Mesendoderm (in vitro differentiated cells): ENCODE measurements around the gene ARSI.

Source experiments
- DNase-seq: peaks from one replicate; pipeline ENCODE4 v3.0.0; 2013
- H2AK5ac ChIP-seq: 2 replicates; pipeline ENCODE4 v1.6.1; 2013; ENCODE audit warnings: low read length, inconsistent platforms
- H2BK120ac ChIP-seq: 2 replicates; pipeline ENCODE4 v1.6.1; 2013; ENCODE audit warnings: low read depth, mild to moderate bottlenecking, low read length, moderate library complexity, mixed read lengths
- H2BK15ac ChIP-seq: replicated peaks from 2 replicates; pipeline ENCODE4 v1.6.1; 2013; ENCODE audit warnings: low read depth, mild to moderate bottlenecking, moderate library complexity
- H2BK5ac ChIP-seq: 2 replicates; pipeline ENCODE4 v1.6.1; 2013; ENCODE audit warnings: low read length, inconsistent platforms
- H3K18ac ChIP-seq: 2 replicates; pipeline ENCODE4 v1.6.1; 2013; ENCODE audit warnings: mild to moderate bottlenecking, low read length, mixed read lengths
- H3K23ac ChIP-seq: one replicate; pipeline ENCODE4 v1.6.1; 2013; ENCODE audit warnings: low read length
- H3K27ac ChIP-seq: 2 replicates; pipeline ENCODE4 v1.5.1; 2013; ENCODE audit warnings: low read depth, mild to moderate bottlenecking, inconsistent platforms, low read length, moderate library complexity
- H3K27me3 ChIP-seq: 2 replicates; pipeline ENCODE4 v1.6.1; 2013; ENCODE audit warnings: low read length, control low read depth, mild to moderate bottlenecking, inconsistent platforms; ENCODE audit not compliant: insufficient read depth, poor library complexity
- H3K36me3 ChIP-seq: 2 replicates; pipeline ENCODE4 v1.6.1; 2013; ENCODE audit warnings: low read length, inconsistent platforms; ENCODE audit not compliant: control insufficient read depth, insufficient read depth
- H3K4ac ChIP-seq: one replicate; pipeline ENCODE4 v1.6.1; 2013; ENCODE audit warnings: low read depth, mild to moderate bottlenecking, low read length, moderate library complexity
- H3K4me1 ChIP-seq: 2 replicates; pipeline ENCODE4 v1.6.1; 2013; ENCODE audit warnings: low read depth, low read length, inconsistent platforms; ENCODE audit not compliant: control insufficient read depth
- H3K4me2 ChIP-seq: 2 replicates; pipeline ENCODE4 v1.6.1; 2013; ENCODE audit warnings: low read length
- H3K4me3 ChIP-seq: 2 replicates; pipeline ENCODE4 v1.5.1; 2013; ENCODE audit warnings: mild to moderate bottlenecking, low read length
- H3K56ac ChIP-seq: one replicate; pipeline ENCODE4 v1.6.1; 2013; ENCODE audit warnings: low read length
- H3K79me1 ChIP-seq: 2 replicates; pipeline ENCODE4 v1.6.1; 2013; ENCODE audit warnings: low read length, inconsistent platforms
- H3K79me2 ChIP-seq: 2 replicates; pipeline ENCODE4 v1.6.1; 2013; ENCODE audit warnings: mild to moderate bottlenecking, low read length; ENCODE audit not compliant: control insufficient read depth, insufficient read depth
- H3K9ac ChIP-seq: 2 replicates; pipeline ENCODE4 v1.6.1; 2013; ENCODE audit warnings: low read length, inconsistent platforms
- H4K5ac ChIP-seq: one replicate; pipeline ENCODE4 v1.6.1; 2013; ENCODE audit warnings: low read length
- H4K8ac ChIP-seq: one replicate; pipeline ENCODE4 v1.6.1; 2013; ENCODE audit warnings: low read depth, mild to moderate bottlenecking, control low read depth, low read length, moderate library complexity
- WGBS: extraction: QIAGEN DNeasy Blood & Tissue Kit; methylation state at CpG from one replicate; pipeline ENCODE4 v1.1.7; 2013; ENCODE audit warnings: low lambda C conversion rate, missing lambda C conversion rate; ENCODE audit not compliant: insufficient coverage; ENCODE audit errors: extremely low coverage; 5-methylcytosine and 5-hydroxymethylcytosine counted together

The ARSI gene

DNA sequence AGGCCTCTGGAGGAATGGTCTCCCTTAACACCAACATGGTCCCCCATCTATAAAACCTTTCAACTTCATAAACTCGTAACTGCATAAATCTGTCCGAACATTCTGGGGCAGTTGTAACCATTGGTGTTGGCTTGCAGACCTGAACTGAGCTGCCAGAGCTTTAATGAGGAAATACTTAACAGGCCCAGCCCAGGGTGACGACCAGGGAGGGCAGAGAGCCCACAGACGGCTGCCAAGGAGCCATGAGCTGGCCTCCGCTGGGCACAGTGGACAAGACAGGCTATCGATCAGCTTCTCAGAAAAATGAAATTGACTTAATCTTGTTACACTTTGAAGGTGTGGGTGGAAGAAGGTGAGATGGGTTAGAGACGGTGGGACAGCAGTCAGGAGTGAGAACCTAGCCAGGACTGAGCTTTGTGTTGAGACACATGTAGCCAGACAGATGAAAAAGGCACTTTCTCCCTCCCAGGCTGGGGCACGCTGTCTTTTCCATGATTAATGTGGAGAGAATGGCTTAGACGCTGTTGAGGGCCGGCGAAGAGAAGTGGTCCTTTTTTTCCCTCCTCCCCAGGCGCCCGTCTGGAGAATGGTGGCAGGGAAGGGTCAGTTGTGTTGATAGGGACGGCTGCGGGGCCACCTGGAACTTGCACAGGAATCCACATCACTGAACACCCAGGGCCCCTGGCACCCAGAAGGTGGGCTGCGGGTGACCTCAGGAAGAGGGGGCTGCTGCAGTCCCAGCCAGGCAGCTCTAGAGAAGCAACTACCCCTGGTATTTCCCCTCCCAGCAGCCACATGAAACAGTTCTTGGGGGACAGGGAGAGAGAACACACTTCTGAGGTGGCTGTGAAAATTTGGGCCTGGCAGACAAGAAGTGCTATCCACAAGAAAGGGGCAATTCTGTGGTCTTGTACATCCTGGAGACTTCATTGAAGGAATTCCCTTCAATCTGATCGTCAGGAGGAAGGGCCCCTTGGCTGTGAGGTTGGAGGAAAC is 27.5 kb upstream of the ARSI start:
- Histone ChIP-seq H3K79me2 (no peaks in the 10 kb centered on the region), H3K56ac (no peak overlapping the region), H3K27me3 (no peaks in the 10 kb centered on the region), H2AK5ac (no peak overlapping the region), H4K5ac (no peak overlapping the region), H2BK120ac (no peak overlapping the region), H3K4me1 (no peaks in the 10 kb centered on the region), H3K4me3 (no peak overlapping the region), H3K23ac (no peak overlapping the region), H2BK5ac (no peak overlapping the region), H3K27ac (no peak overlapping the region), H3K4me2 (no peak overlapping the region), H3K36me3 (no peaks in the 10 kb centered on the region), H2BK15ac (no peak overlapping the region), H3K9ac (no peak overlapping the region), H4K8ac (no peak overlapping the region), H3K4ac (no peak overlapping the region), H3K79me1 (no peaks in the 10 kb centered on the region), H3K18ac (no peak overlapping the region)
- WGBS = no CpG with 5 or more reads among the region's 17 CpGs
- DNase-seq = no peak

- H4K5ac ChIP-seq = no peak overlapping the region
- H3K79me2 ChIP-seq = no peaks in the 10 kb centered on the region
- H3K4ac ChIP-seq = no peak overlapping the region
- no peak overlapping the region for H4K8ac ChIP-seq
- H2BK5ac ChIP-seq = no peak overlapping the region
- H3K9ac ChIP-seq = no peak overlapping the region
- no peak overlapping the region for H3K4me3 ChIP-seq
- H3K4me1 ChIP-seq = no peaks in the 10 kb centered on the region
- H3K27ac ChIP-seq = no peak overlapping the region
- no peak for DNase-seq
- no peaks in the 10 kb centered on the region for H3K27me3 ChIP-seq
- H3K36me3 ChIP-seq = no peaks in the 10 kb centered on the region
- no peaks in the 10 kb centered on the region for H3K79me1 ChIP-seq
- H3K18ac ChIP-seq = no peak overlapping the region
- no peak overlapping the region for H2AK5ac ChIP-seq
- no peak overlapping the region for H2BK120ac ChIP-seq
- H2BK15ac ChIP-seq = no peak overlapping the region
- no peak overlapping the region for H3K4me2 ChIP-seq
- no peak overlapping the region for H3K56ac ChIP-seq
- no CpG with 5 or more reads among the region's 2 CpGs for WGBS
- H3K23ac ChIP-seq = no peak overlapping the region
Observed at GRCh38 chr5:150329038-150329437, 26.3 kb upstream of the ARSI start.

DNA sequence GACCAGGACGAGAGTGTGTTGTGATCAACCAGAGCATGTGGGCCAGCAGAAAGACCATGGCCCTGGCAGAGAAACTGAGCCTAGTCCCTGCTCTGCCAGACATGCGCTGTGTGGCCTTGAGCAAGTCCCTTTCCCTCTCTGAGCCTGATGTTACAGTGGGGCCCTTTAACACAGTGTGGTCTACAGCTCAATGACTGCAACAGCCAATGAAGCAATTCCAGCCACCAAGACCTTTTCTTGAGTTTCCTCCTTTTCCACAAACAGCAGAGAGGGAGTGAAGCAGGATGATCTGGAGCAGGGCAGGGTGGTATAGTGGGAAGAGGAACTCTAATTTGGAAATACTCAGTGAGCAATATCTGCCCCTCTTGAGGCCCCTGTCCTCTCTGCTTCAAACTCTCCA is 25.8 kb upstream of the ARSI start:
- Histone ChIP-seq H2BK120ac (no peak overlapping the region), H3K27ac (no peak overlapping the region), H3K79me1 (no peaks in the 10 kb centered on the region), H4K5ac (no peak overlapping the region), H3K36me3 (no peaks in the 10 kb centered on the region), H2BK15ac (no peak overlapping the region), H3K4ac (no peak overlapping the region), H3K18ac (no peak overlapping the region), H2AK5ac (no peak overlapping the region), H2BK5ac (no peak overlapping the region), H3K4me2 (no peak overlapping the region), H3K4me1 (no peaks in the 10 kb centered on the region), H3K9ac (no peak overlapping the region), H3K27me3 (no peaks in the 10 kb centered on the region), H3K79me2 (no peaks in the 10 kb centered on the region), H3K56ac (no peak overlapping the region), H3K23ac (no peak overlapping the region), H3K4me3 (no peak overlapping the region), H4K8ac (no peak overlapping the region)
- WGBS = no CpG with 5 or more reads among the region's 2 CpGs
- no peak for DNase-seq

DNA sequence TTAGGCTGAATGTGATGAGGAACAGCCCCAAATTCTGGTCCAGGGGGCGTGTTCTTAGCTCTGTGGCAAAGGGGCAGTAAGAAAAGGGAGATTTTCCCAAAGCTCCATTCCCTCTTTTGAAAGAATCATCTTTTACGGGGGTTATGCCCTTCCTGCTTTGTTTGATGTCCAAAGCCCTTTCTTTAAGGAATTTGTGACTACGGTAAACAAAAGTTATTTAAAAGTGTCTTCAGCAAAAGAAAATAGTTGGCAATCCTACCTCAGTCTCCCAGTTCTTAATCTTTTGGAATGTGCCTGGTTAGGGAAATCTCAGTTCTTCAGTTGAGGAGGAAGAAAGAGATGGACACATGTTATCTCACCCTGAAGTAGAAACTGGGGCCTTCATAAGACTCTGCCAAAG is 24.4 kb upstream of the ARSI start:
- Histone ChIP-seq H3K27me3 (no peaks in the 10 kb centered on the region), H2BK120ac (no peak overlapping the region), H4K5ac (no peak overlapping the region), H3K79me1 (no peaks in the 10 kb centered on the region), H3K4me2 (no peak overlapping the region), H3K27ac (no peak overlapping the region), H3K79me2 (no peaks in the 10 kb centered on the region), H3K4ac (no peak overlapping the region), H3K18ac (no peak overlapping the region), H2BK5ac (no peak overlapping the region), H3K4me3 (no peak overlapping the region), H3K9ac (no peak overlapping the region), H4K8ac (no peak overlapping the region), H3K36me3 (no peaks in the 10 kb centered on the region), H3K56ac (no peak overlapping the region), H2BK15ac (no peak overlapping the region), H2AK5ac (no peak overlapping the region), H3K4me1 (no peaks in the 10 kb centered on the region), H3K23ac (no peak overlapping the region)
- no peak for DNase-seq
- no CpG with 5 or more reads among the region's 3 CpGs for WGBS

- Histone ChIP-seq H4K5ac (no peak overlapping the region), H4K8ac (no peak overlapping the region), H3K9ac (no peak overlapping the region), H2AK5ac (no peak overlapping the region), H3K4me2 (no peak overlapping the region), H3K4ac (no peak overlapping the region), H3K4me3 (no peak overlapping the region), H2BK120ac (no peak overlapping the region), H3K18ac (no peak overlapping the region), H3K56ac (no peak overlapping the region), H2BK5ac (no peak overlapping the region), H3K36me3 (no peaks in the 10 kb centered on the region), H3K4me1 (no peaks in the 10 kb centered on the region), H3K27me3 (no peaks in the 10 kb centered on the region), H3K27ac (no peak overlapping the region), H3K79me1 (no peaks in the 10 kb centered on the region), H3K79me2 (no peaks in the 10 kb centered on the region), H3K23ac (no peak overlapping the region), H2BK15ac (no peak overlapping the region)
- no peak for DNase-seq
- WGBS = no CpG with 5 or more reads among the region's 2 CpGs
Observed at GRCh38 chr5:150326707-150327106, 24.0 kb upstream of the ARSI start.
